Panc1 (cell line): Measurements from ENCODE around the gene FOLR3. TPM values are rescaled to one million over a fixed set of nuclear protein-coding genes. Genes with fewer than 3 reads are reported as not detected.
A peak's percentile ranks its signal among the peaks of the same experiment; 100 is the strongest.
"Not testable (repeated sequence)": the region's sequence is repeated elsewhere in the genome, so short reads cannot be mapped to it uniquely, and the experiment has no call there.

Experiments used
- ATAC-seq: fragments of 200-7000 bp; cut with Tn5 transposase; 2 replicates; pipeline ENCODE4 v1.9.1; 2020; ENCODE audit warnings: mild to moderate bottlenecking, moderate library complexity
- Bru-seq: library from RNA; stranded (reverse); fragments of 400-500 nt; gene quantifications from one replicate; lab custom pipeline; 2021; lab: Mats Ljungman, UMichigan
- BruChase-seq, 2 experiments: library from RNA; stranded (reverse); fragments of 400-500 nt; gene quantifications; one replicate each; lab custom pipeline; 2021; lab: Mats Ljungman, UMichigan
- BruUV-seq: library from RNA; stranded (reverse); fragments of 400-500 nt; replicated peaks from 2 replicates; lab custom pipeline; 2021; lab: Mats Ljungman, UMichigan
- CTCF ChIA-PET: fragments of 300-600 bp; sonication (Branson Sonifier 250); formaldehyde crosslinking; loops from one replicate; lab custom pipeline; 2022; ENCODE audit warnings: antibody characterized with exemption; lab: Charles Lee
- POLR2A ChIA-PET: fragments of 300-600 bp; sonication (Branson Sonifier 250); formaldehyde crosslinking; loops from one replicate; lab custom pipeline; 2022; ENCODE audit warnings: antibody characterized with exemption; lab: Charles Lee
- DNase-seq: peaks from one replicate; pipeline ENCODE4 v3.0.0-alpha.2; 2010; ENCODE audit warnings: low read depth, low spot score
- H3K27ac ChIP-seq: 2 replicates; pipeline ENCODE4 v1.5.1; 2011; ENCODE audit warnings: mild to moderate bottlenecking, low read length, inconsistent platforms
- H3K27me3 ChIP-seq: fragments of 200-500 bp; sonication (Bioruptor generic); 2 replicates; pipeline ENCODE4 v1.6.0; 2014; ENCODE audit warnings: low read length, inconsistent platforms; ENCODE audit not compliant: control insufficient read depth, insufficient read depth
- H3K36me3 ChIP-seq: fragments of 200-500 bp; sonication (Bioruptor generic); 2 replicates; pipeline ENCODE4 v1.5.1; 2014; ENCODE audit warnings: inconsistent platforms, mild to moderate bottlenecking, low read length, moderate library complexity; ENCODE audit not compliant: control insufficient read depth, insufficient read depth
- H3K4me1 ChIP-seq: 2 replicates; pipeline ENCODE4 v1.5.1; 2011; ENCODE audit warnings: inconsistent platforms, mild to moderate bottlenecking, low read length, moderate library complexity; ENCODE audit not compliant: control insufficient read depth, insufficient read depth
- H3K4me3 ChIP-seq, 2 experiments: 2 replicates each; pipeline ENCODE4 v1.5.1; 2011 to 2012; ENCODE audit warnings: low read depth in 2 of 2, low read length in 2 of 2, mild to moderate bottlenecking in 2 of 2, inconsistent platforms in 1 of 2, moderate library complexity in 1 of 2
- H3K9me3 ChIP-seq: fragments of 200-500 bp; sonication (Bioruptor generic); 2 replicates; pipeline ENCODE4 v1.5.1; 2014; ENCODE audit warnings: low read depth, mild to moderate bottlenecking, inconsistent platforms, low read length, moderate library complexity; ENCODE audit not compliant: control insufficient read depth, insufficient read depth
- CTCF ChIP-seq: fragments of 450-650 bp; IDR thresholded peaks from 2 replicates; pipeline ENCODE4 v1.5.1; 2017; ENCODE audit warnings: mild to moderate bottlenecking
- POLR2AphosphoS5 ChIP-seq: IDR thresholded peaks from 2 replicates; pipeline ENCODE4 v1.6.1; 2012; ENCODE audit warnings: mild to moderate bottlenecking, low read depth, low read length, moderate library complexity
- REST ChIP-seq, 2 experiments: IDR thresholded peaks; 2 replicates each; pipeline ENCODE4 v1.6.1; 2011 to 2012; ENCODE audit warnings: low read depth in 2 of 2, control low read depth in 1 of 2, low read length in 1 of 2, mild to moderate bottlenecking in 1 of 2, moderate library complexity in 1 of 2; ENCODE audit not compliant: insufficient read depth in 1 of 2
- SIN3A ChIP-seq: IDR thresholded peaks from 2 replicates; pipeline ENCODE4 v1.6.1; 2012; ENCODE audit warnings: low read depth, mild to moderate bottlenecking, low read length, moderate library complexity, borderline replicate concordance; ENCODE audit not compliant: insufficient read depth
- TCF7L2 ChIP-seq: IDR thresholded peaks from 2 replicates; pipeline ENCODE4 v1.6.1; 2011; ENCODE audit warnings: mild to moderate bottlenecking, low read depth, low read length, inconsistent platforms
- in situ Hi-C: cut with HindIII; loops from 2 replicates; pipeline ENCODE4 v1.10.0; 2016; ENCODE audit warnings: low sequenced_read_pairs, low pct_unique_long_range_greater_than_20kb
- intact Hi-C: fragments of 100-400 bp; cut with micrococcal nuclease; formaldehyde crosslinking; loops from one replicate; pipeline ENCODE4 v1.10.0; 2022; ENCODE audit not compliant: unreplicated experiment
- long read RNA-seq: library from polyadenylated mRNA; unstranded; transcript quantifications from one replicate; pipeline ENCODE4 v2.0.0, GENCODE V29; 2021; ENCODE audit not compliant: unreplicated experiment
- polyA plus RNA-seq: library from polyadenylated mRNA; unstranded; fragments of >200 nt; gene quantifications from one replicate; pipeline ENCODE4 v1.2.1, GENCODE V29; 2012; ENCODE audit warnings: missing spikeins; ENCODE audit not compliant: insufficient read length
- total RNA-seq: library from RNA; stranded (reverse); gene quantifications from one replicate; pipeline ENCODE4 v1.2.1, GENCODE V29; 2021; ENCODE audit not compliant: unreplicated experiment

FOLR3 gene
- total RNA-seq = not detected
- polyA plus RNA-seq = not detected
- percentile 13 among the genes with signal in this experiment for Bru-seq, nascent RNA
- BruChase-seq, experiment 1, labeled RNA remaining after a 2-hour chase = not detected
- BruChase-seq, experiment 2, labeled RNA remaining after a 6-hour chase = percentile 14 among the genes with signal in this experiment
- long read RNA-seq = 0 reads

- H3K27me3 ChIP-seq, H3K4me3 ChIP-seq, H3K27ac ChIP-seq, BruUV-seq, intact Hi-C loops, in situ Hi-C loops, H3K36me3 ChIP-seq, DNase-seq, CTCF ChIA-PET, ATAC-seq, H3K4me1 ChIP-seq, H3K9me3 ChIP-seq: not testable (repeated sequence)
- POLR2A ChIA-PET = interaction anchor here (0.7 kb wide), 1 partner anchor 19 kb away, joined by 3 read pairs; no protein-coding TSS in a partner anchor
These were observed at the start of gene FOLR3 for GRCh38 chr11:72135473-72135872. TSS of gene FOLR3 (plus strand) at chr11:72135725. CDS start at chr11:72135953, 228 bp downstream.

GRCh38 chr11:72088076-72088808 lies 47.3 kb upstream of the FOLR3 start:
- Histone ChIP-seq H3K4me3 (no peak overlapping the region), H3K27ac (no peak overlapping the region), H3K27me3 (no peaks in the 10 kb centered on the region), H3K9me3 (no peaks in the 10 kb centered on the region), H3K36me3 (no peaks in the 10 kb centered on the region), H3K4me1 (no peaks in the 10 kb centered on the region)
- POLR2A ChIA-PET = no interaction called here
- BruUV-seq = no TSS peak
- CTCF ChIA-PET = no interaction called here
- in situ Hi-C loops (no loop called here), intact Hi-C loops (no loop called here)
- no peak for TF ChIP-seq SIN3A
- no peak for TF ChIP-seq REST (IDR thresholded peaks at IDR 0.05; ENCODE audit: insufficient read depth in 1 of 2, low read depth in 2 of 2, low read length in 1 of 2)
- no peak for TF ChIP-seq CTCF
- no peak for TF ChIP-seq TCF7L2
- no peak for TF ChIP-seq POLR2AphosphoS5
- ATAC-seq (no peak), DNase-seq (no peak)

- intact Hi-C loops = no loop called here
- TF ChIP-seq POLR2AphosphoS5 (no peak), REST (IDR thresholded peaks at IDR 0.05; ENCODE audit: insufficient read depth in 1 of 2, low read depth in 2 of 2, low read length in 1 of 2) (no peak), CTCF (peak; percentile 92), TCF7L2 (no peak), SIN3A (no peak)
- no TSS peak for BruUV-seq
- in situ Hi-C loops = no loop called here
- no peak for DNase-seq
- ChIA-PET POLR2A (no interaction called here), CTCF (interaction anchor here (0.6 to 2.7 kb wide), 4 partner anchors 9 to 77 kb away, joined by 3 to 25 read pairs (median 3); partner anchors contain the start of gene ANAPC15)
- H3K9me3 ChIP-seq = no peaks in the 10 kb centered on the region
- H3K27me3 ChIP-seq = no peaks in the 10 kb centered on the region
- ATAC-seq = peak; percentile 92
- H3K36me3 ChIP-seq = no peaks in the 10 kb centered on the region
- H3K4me1 ChIP-seq = no peaks in the 10 kb centered on the region
- no peak overlapping the region for H3K4me3 ChIP-seq
- H3K27ac ChIP-seq = no peak overlapping the region
These were observed 44.2 kb upstream of the FOLR3 start for GRCh38 chr11:72091292-72091691.
